SU-DHL-6 (cell line): ENCODE results near the gene TSC2.

Experiments
- CTCF ChIP-seq: fragments of 200-600 bp; sonication (generic); IDR thresholded peaks from one replicate; pipeline ENCODE4 v1.5.1; 2017; ENCODE audit warnings: antibody characterized with exemption, mild to moderate bottlenecking, low read length, moderate library complexity; ENCODE audit not compliant: insufficient read depth, poor library complexity, severe bottlenecking
- EZH2phosphoT487 ChIP-seq: fragments of 200-600 bp; sonication (generic), shearing (Covaris generic); conservative IDR thresholded peaks from 2 replicates; pipeline ENCODE4 v1.6.1; 2018; ENCODE audit warnings: mild to moderate bottlenecking, antibody characterized with exemption, low read length, moderate library complexity, mixed read lengths

- TF ChIP-seq CTCF: no peak
- TF ChIP-seq EZH2phosphoT487: no peak
Measured at GRCh38 chr16:2033057-2033908, 14.5 kb upstream of the TSC2 start.
